GM21825 (cell line): Measurements from ENCODE around the gene CEP170B.
"Not testable (repeated sequence)": the region's sequence is repeated elsewhere in the genome, so short reads cannot be mapped to it uniquely, and the experiment has no call there.

Experiments used
- ATAC-seq: cut with Tn5 transposase; IDR thresholded peaks from one replicate; pipeline ENCODE4 v1.9.1; 2021; ENCODE audit warnings: mild to moderate bottlenecking, moderate library complexity; ENCODE audit not compliant: unreplicated experiment

CEP170B gene

GRCh38 chr14:104888489-104889374, 23.7 kb downstream of the CEP170B start:
- ATAC-seq, result no peak

GRCh38 chr14:104889375-104889757, 24.3 kb downstream of the CEP170B start:
- ATAC-seq, result no peak

- ATAC-seq, result not testable (repeated sequence)
Measured at GRCh38 chr14:104890292-104890691, 25.2 kb downstream of the CEP170B start.

DNA sequence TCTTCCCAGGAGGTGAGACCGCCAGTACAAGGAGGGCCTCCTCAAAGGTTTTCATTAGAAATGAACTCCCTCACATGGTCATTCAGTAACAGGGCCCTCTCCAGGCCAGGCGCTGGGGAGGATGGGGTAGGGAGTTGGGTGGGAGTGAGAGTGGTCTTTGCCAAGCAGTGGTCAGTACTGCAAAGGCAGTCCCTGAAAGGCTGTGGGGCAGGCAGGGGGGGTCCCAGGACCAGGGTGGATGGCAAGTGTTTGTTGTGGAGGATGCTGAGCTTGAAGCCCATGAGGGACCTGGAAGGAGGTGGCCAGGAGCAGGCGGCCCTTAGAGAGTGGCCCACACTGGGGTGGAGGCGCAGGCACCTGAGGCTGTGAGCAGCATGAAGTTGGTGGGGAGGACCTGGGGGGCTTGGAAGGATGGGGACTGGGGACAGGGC, 26.1 kb downstream of the CEP170B start:
- ATAC-seq, result no peak

DNA sequence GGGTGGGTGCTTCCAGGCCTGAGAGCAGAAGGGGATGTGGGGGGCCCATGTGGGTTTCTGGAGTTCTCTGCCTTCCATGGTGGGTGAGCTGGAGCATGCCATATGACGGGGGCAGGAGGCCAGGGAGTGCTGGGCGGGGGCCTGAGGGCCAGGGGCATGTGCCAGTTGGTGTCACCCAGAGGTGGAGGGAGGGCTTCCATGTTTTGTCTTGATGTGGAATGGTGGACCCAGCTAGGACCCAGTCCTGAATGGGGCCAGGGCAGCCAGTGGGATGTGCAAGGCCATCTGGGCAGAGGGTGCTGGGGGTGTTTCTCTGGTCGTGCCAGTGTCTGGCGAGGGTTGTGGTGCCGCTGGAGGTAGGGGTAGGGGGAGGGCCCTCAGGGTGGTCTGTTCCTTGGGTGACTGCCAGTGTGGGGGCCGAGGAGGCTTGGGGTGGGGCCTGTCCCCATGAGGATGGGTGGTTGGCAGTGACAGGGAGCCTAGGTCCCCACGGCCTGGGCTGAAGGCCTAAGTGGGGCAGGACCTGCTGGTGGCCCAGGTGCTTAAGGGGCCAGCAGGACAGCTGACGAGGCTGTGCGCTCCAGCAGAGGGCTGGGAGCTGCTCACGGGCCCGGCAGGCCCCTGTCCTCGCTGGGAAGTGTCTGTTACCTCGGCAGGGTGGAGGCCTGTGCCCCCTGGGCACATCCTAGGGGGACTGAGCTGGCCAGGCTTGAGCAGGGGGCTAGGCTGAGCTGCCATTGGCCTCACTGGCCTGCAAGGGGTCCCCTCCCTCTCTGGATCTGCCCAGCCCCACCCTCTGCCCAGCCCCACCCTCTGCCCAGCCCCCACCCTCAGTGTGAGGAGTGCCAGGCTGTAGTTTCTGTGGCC, 26.8 kb downstream of the CEP170B start:
- ATAC-seq, result no peak

- no peak for ATAC-seq
Measured at GRCh38 chr14:104892531-104893434, 27.7 kb downstream of the CEP170B start.

GRCh38 chr14:104893435-104894207, 28.6 kb downstream of the CEP170B start:
- ATAC-seq, result no peak

DNA sequence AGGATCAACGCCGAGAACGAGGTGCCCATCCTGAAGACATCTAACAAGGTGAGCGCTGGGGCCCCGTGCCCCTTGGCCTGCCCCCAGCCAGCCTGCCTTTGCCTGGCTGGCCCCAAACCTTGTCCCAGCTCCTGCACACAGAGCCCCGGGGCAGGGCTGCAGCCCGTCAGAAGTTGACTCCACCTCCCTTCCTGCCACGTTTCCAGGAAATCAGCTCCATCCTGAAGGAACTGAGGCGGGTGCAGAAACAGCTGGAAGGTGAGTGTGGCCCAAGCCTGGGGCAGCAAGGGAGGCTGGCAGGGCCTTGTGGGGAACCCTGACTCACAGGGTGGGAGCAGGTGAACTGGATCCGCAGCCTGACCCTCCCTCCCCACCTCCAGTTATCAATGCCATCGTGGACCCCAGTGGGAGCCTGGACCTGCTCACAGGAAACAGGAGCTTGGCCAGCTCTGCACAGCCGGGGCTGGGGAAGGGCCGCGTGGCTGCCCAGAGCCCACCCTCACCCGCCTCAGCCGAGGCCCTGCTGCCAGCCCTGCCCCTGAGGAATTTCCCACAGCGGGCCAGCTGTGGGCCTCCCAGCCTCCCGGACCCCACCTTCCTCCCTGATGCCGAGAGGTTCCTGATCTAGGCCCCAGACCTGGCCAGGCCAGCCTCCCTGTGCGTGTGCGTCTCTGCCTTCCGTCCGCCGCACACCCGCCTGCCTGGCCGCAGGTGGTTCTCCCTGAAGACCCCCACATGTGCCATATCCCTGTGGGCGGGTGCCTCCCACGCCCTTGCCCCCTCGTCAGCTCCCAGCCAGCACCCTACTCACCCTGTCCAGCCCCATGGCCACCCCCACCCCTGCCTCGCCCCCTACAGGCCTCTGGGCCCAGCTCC, 29.5 kb downstream of the CEP170B start:
- ATAC-seq, result no peak

DNA sequence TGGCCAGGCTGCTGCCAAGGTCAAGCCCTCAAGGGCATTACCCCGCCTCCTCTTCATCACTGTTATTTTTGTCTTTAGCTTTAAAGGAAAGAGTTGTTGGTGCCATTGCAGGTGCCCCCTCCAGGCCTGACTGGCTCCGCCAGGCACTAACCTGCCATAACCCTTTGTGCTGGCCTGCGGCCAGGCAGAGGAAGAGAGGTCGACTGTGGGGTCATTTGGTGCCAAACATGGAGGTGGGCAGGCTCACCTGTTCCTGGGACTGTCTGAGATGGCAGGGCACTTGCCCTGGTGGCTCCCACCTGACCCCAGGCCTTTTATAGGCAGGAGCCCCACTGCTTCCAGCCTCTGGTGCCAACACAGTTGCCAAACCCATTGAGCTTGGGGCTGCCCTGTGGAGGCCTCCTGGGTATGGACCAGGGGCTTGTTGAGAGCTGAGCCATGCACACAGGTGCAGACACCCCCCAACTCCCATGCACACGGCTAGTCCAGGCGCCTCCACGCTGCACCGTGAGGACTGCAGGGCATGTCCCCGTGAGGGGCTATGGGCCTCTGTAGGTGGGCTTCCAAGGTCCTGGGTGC, 30.2 kb downstream of the CEP170B start:
- no peak for ATAC-seq

- ATAC-seq, result no peak
Measured at GRCh38 chr14:104895786-104896661, 31.0 kb downstream of the CEP170B start.

- no peak for ATAC-seq
Measured at GRCh38 chr14:104897330-104898194, 32.5 kb downstream of the CEP170B start.

- ATAC-seq, result no peak
Measured at GRCh38 chr14:104898195-104898558, 33.1 kb downstream of the CEP170B start.

DNA sequence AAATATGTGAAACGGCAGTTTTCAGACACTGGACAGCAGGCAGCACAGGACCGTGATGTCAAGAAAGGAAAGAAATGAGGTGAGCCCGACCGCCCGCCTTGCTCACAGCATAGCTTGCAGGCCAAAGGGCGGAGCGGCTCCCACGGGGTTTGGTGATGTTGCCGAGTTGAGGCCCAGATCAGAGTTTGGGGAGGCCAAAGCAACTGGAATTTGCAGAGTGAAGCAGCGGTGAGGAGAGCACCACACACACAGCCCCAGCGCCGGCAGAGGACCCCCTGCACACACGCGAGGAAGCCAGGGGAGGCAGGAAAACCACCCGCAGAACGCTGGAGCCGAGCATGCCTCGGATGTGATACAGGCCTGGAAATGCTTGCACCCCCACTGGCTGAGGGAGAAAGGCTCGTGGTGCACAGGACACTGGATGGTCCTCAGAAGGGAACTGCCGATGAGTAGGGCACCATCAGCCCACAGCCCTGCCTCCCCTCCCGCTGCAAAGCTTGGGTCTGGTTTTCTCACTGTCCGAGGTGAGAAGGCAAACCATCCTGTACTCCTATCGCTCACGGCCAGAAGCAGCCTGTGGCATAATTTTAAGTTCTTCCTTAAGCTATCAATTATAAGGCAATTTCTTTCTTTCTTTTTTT, 33.9 kb downstream of the CEP170B start:
- ATAC-seq, result no peak

- no peak for ATAC-seq
Measured at GRCh38 chr14:104899781-104900180, 34.7 kb downstream of the CEP170B start.

DNA sequence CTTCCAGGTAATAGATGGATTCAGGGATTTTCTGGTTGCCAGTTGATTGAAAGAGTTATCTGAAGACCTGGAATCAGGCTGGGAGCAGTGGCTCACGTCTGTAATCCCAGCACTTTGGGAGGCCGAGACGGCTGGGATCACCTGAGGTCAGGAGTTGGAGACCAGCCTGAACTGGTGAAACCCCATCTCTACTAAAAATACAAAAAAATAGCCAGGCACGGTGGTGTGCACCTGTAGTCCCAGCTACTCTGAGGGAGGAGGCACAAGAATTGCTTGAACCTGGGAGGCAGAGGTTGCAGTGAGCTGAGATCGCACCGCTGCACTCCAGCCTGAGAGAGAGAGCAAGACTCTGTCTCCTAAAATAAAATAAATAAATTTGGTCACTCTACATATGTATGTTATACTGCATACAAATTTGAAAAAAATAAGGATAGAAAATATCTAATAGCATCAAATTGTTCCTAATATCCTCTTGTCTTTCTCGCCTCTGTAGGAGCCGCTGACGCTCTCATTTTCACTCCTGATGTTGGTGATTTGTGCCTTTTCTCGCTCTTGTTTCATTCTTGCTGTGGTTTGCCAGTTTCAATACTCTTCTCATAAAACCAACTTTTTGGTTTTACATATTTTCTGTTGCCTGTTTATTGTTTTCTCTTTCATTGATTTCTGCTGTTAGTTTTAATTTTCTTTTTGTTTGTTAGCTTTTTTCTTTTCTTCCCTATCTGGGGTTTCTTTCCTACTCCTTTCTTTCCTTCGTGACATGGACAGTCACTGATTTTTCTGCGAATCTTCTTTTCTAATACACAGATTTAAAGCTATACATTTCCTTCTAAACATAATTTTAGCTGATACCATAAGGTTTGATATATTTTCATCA, 35.8 kb downstream of the CEP170B start:
- ATAC-seq, result no peak
